KOPT-K1 (cell line): ENCODE data around the gene EML5.
A peak's percentile ranks its signal among the peaks of the same experiment; 100 is the strongest.
"Not testable (repeated sequence)": the region's sequence is repeated elsewhere in the genome, so short reads cannot be mapped to it uniquely, and the experiment has no call there.

Experiments used
- H3K27ac ChIP-seq: fragments of 200-600 bp; sonication (generic); 2 replicates; pipeline ENCODE4 v1.5.1; 2016; ENCODE audit warnings: antibody characterized with exemption, mild to moderate bottlenecking, low read depth, low read length; ENCODE audit not compliant: poor library complexity, severe bottlenecking
- H3K36me3 ChIP-seq: fragments of 200-600 bp; sonication (generic); 2 replicates; pipeline ENCODE4 v1.5.1; 2017; ENCODE audit warnings: antibody characterized with exemption, mild to moderate bottlenecking, low read length, moderate library complexity; ENCODE audit not compliant: insufficient read depth
- H3K9me3 ChIP-seq: fragments of 200-600 bp; sonication (generic); 2 replicates; pipeline ENCODE4 v1.5.1; 2017; ENCODE audit warnings: antibody characterized with exemption, low read length, mild to moderate bottlenecking; ENCODE audit not compliant: insufficient read depth, poor library complexity, severe bottlenecking

The EML5 gene

GRCh38 chr14:88821888-88822287, 29.1 kb upstream of the EML5 start:
- Histone ChIP-seq H3K9me3 (no peaks in the 10 kb centered on the region), H3K36me3 (no peaks in the 10 kb centered on the region), H3K27ac (no peak overlapping the region)

GRCh38 chr14:88821378-88821777, 28.6 kb upstream of the EML5 start:
- no peak overlapping the region for H3K27ac ChIP-seq

GRCh38 chr14:88819674-88820073, 26.9 kb upstream of the EML5 start:
- H3K27ac ChIP-seq, H3K9me3 ChIP-seq, H3K36me3 ChIP-seq: not testable (repeated sequence)

More at GRCh38 chr14:88821378-88821777, 28.6 kb upstream of the EML5 start:
- H3K9me3 ChIP-seq, result no peaks in the 10 kb centered on the region
- H3K36me3 ChIP-seq, result no peaks in the 10 kb centered on the region

GRCh38 chr14:88818018-88818417, 25.3 kb upstream of the EML5 start:
- no peaks in the 10 kb centered on the region for H3K9me3 ChIP-seq
- H3K36me3 ChIP-seq, result no peaks in the 10 kb centered on the region

GRCh38 chr14:88815980-88816379, 23.2 kb upstream of the EML5 start:
- H3K27ac ChIP-seq, result no peak overlapping the region
- H3K9me3 ChIP-seq, result no peaks in the 10 kb centered on the region
- no peaks in the 10 kb centered on the region for H3K36me3 ChIP-seq

More at GRCh38 chr14:88818018-88818417, 25.3 kb upstream of the EML5 start:
- H3K27ac ChIP-seq, result no peak overlapping the region

GRCh38 chr14:88808359-88808758, 15.6 kb upstream of the EML5 start:
- no peaks in the 10 kb centered on the region for H3K9me3 ChIP-seq
- no peak overlapping the region for H3K27ac ChIP-seq
- no peaks in the 10 kb centered on the region for H3K36me3 ChIP-seq

- no peaks in the 10 kb centered on the region for H3K9me3 ChIP-seq
- H3K36me3 ChIP-seq, result no peaks in the 10 kb centered on the region
- no peak overlapping the region for H3K27ac ChIP-seq
Measured at GRCh38 chr14:88804477-88804876, 11.7 kb upstream of the EML5 start.

GRCh38 chr14:88804035-88804434, 11.3 kb upstream of the EML5 start:
- Histone ChIP-seq H3K9me3 (no peaks in the 10 kb centered on the region), H3K27ac (no peak overlapping the region), H3K36me3 (no peaks in the 10 kb centered on the region)

GRCh38 chr14:88802596-88802995, 9.8 kb upstream of the EML5 start:
- no peaks in the 10 kb centered on the region for H3K9me3 ChIP-seq
- no peaks in the 10 kb centered on the region for H3K36me3 ChIP-seq
- no peak overlapping the region for H3K27ac ChIP-seq

GRCh38 chr14:88799522-88799921, 6.8 kb upstream of the EML5 start:
- Histone ChIP-seq H3K27ac (no peak overlapping the region), H3K9me3 (no peaks in the 10 kb centered on the region), H3K36me3 (no peaks in the 10 kb centered on the region)

GRCh38 chr14:88798156-88798555, 5.4 kb upstream of the EML5 start:
- H3K9me3 ChIP-seq, result no peaks in the 10 kb centered on the region
- no peaks in the 10 kb centered on the region for H3K36me3 ChIP-seq
- H3K27ac ChIP-seq, result no peak overlapping the region

- H3K9me3 ChIP-seq, result no peaks in the 10 kb centered on the region
- H3K27ac ChIP-seq, result peak overlapping the region; percentile 43
- no peaks in the 10 kb centered on the region for H3K36me3 ChIP-seq
Measured at GRCh38 chr14:88793259-88793625, 489 bp upstream of the EML5 start.

GRCh38 chr14:88791629-88792472, 902 bp downstream of the EML5 start:
- H3K27ac ChIP-seq, result peak overlapping the region; percentile 43
- no peaks in the 10 kb centered on the region for H3K36me3 ChIP-seq
- no peaks in the 10 kb centered on the region for H3K9me3 ChIP-seq

- Histone ChIP-seq H3K9me3 (no peaks in the 10 kb centered on the region), H3K36me3 (no peaks in the 10 kb centered on the region), H3K27ac (no peak overlapping the region)
Measured at GRCh38 chr14:88791252-88791621, 1.5 kb downstream of the EML5 start.

- no peaks in the 10 kb centered on the region for H3K9me3 ChIP-seq
- no peak overlapping the region for H3K27ac ChIP-seq
- H3K36me3 ChIP-seq, result no peaks in the 10 kb centered on the region
Measured at GRCh38 chr14:88790501-88791251, 2.1 kb downstream of the EML5 start.

GRCh38 chr14:88789573-88789972, 3.2 kb downstream of the EML5 start:
- not testable (repeated sequence) for H3K36me3 ChIP-seq, H3K9me3 ChIP-seq, H3K27ac ChIP-seq
